ENCODE measurements around the gene PRSS48.

- TF ChIP-seq CTCF (conservative IDR thresholded peaks at IDR 0.05; ENCODE audit: low read length) (no peak), EZH2phosphoT487 (IDR thresholded peaks at IDR 0.05; ENCODE audit: borderline replicate concordance) (no peak)
These were observed 9.9 kb upstream of the PRSS48 start for GRCh38 chr4:151267104-151267503.
